ENCODE data around the gene KIAA1210.
"Not testable (repeated sequence)": the region's sequence is repeated elsewhere in the genome, so short reads cannot be mapped to it uniquely, and the experiment has no call there.

KIAA1210 gene

DNA sequence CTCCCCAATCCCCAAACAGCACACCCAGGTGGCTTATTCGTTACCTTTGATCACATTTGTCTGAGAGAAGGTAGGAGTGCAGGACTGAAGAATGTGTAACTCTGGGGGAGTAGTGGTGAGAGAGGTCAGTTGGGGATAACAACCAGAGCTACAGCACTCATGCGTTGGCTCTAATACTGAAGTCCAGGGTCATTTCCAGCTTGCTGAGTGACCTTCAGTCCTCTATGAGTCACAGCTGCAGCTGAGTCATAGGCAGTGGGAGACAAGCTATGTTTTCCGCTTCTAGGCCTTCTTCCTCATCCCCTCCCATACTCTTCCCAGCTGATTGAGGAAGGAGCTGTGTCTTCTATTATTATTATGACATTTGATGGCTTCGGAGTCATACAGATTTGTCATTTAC, 86.4 kb downstream of the KIAA1210 start:
- DNase-seq (ENCODE audit: low read depth, low spot score), result no peak
- H3K27ac ChIP-seq, result no peak overlapping the region

DNA sequence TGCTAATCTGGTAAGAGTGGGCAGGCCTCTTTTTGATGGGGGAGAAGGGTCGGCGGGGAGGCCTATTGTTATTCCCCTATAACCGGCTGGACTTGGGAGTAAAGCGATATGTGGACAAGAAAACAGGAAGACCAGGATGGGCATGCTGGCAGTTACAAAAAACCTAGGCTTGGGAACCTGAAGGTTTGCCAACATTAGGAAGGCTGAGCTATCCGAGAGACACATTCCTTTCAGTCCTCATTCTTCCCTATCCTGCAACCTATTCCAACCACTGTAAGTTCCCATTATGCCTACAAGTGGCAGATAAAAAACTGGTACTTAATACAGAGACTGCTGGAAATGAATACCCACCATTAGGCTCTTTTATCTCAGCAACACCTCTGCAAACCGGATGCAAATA, 87.2 kb downstream of the KIAA1210 start:
- DNase-seq (ENCODE audit: low read depth, low spot score), result no peak
- no peak overlapping the region for H3K27ac ChIP-seq

DNA sequence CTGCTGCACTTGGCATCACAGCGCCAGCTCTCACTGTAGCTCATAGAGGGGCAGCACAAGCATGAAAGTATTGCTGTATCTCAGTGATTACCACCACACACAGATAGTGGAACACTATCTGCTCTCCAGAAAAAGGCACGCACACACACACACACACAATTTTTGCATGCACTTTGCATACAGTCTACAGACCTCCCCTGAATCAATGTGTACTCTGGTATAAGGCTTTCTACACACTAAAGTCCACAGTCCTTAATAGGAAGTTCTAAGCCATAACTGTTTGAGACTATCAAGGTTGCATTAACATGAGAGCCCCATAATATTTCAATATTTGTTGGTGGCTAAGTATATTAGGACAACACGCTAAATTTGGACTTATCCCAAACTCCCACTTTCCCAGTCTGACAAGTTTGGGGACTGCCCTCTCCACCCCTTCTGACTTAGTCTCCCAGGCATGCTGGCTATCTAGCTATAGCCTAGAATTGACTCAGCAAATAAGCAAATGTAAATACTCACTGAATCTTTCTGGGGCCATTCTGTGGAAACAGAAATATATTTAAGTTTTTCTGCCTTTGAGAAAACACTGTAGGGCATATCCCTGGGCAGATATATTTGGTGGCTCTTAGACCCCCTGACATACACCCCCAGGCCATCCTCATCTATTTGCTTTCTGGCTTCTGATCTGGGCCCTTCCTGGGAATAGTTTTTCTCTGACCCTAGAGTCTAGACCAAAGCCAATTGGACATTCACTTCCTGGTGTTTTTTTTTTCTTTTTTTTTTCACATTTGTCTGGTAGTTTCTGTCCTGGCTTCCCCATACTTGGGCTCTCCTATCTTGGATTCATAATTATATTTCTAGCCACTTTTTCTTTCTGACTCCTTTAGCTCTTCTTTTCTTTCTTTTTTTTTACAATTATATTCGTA, 91.2 kb downstream of the KIAA1210 start:
- no peak overlapping the region for H3K27ac ChIP-seq
- no peak for DNase-seq (ENCODE audit: low read depth, low spot score)

DNA sequence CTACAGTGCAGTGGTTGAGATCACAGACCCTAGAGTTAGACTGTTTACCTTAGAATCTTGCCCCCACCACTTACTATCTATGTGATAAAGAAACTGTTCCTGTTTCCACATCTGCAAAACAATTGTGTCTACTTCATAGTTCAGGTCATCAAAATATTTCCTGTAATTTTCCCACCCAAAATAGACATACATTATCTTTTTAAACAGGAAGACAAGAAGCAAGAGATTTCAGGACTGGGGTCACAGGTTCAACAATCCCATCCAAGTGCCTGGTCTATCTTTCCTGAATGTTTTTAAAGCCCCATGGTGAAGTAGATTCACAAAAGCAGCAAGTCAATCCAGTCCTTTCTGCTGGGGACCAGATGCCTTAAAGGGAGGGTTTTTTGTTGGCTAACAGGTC, 96.6 kb downstream of the KIAA1210 start:
- no peak overlapping the region for H3K27ac ChIP-seq
- no peak for DNase-seq (ENCODE audit: low read depth, low spot score)

DNA sequence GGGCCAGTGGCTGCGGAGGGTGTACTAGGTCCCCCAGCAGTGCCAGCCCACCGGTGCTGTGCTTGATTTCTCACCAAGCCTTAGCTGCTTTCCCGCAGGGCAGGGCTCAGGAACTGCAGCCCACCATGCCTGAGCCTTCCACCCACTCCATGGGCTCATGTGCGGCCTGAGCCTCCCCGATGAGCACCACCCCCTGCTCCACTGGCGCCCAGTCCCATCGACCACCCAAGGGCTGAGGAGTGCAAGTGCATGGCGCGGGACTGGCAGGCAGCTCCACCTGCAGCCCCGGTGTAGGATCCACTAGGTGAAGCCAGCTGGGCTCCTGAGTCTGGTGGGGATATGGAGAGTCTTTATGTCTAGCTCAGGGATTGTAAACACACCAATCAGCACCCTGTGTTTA, 98.0 kb downstream of the KIAA1210 start:
- H3K27ac ChIP-seq; DNase-seq (ENCODE audit: low read depth, low spot score): not testable (repeated sequence)

DNA sequence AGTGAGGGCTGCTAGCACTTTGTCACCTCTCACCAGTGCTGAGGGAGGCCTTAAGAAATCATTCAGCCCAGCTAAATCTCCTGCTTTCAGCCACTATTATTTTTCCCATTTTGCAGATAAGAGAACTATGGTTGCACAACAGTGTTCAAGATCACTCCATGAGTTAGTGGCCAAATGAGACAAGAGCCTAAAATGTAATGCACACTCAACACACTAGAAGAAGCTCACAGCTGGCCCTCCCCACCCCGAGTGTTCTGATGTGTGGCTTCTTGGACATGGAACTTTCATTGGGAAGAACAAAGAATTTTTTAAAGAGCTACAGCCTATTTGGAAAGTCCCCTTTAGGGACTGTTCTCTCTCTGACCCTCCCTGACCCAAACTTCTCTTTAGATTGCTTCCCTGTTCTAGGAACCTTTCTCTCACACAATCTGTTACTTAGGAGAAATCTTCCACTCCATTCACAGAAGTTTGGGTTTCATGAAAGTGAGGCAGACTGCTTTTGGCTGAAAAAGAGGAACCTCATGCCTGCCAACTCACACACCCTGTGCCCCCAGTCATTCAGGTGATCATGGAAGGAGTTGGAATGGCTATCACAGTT, 98.8 kb downstream of the KIAA1210 start:
- no peak for DNase-seq (ENCODE audit: low read depth, low spot score)
- H3K27ac ChIP-seq, result no peak overlapping the region
